ENCODE results near the gene PCDHB13.

DNA sequence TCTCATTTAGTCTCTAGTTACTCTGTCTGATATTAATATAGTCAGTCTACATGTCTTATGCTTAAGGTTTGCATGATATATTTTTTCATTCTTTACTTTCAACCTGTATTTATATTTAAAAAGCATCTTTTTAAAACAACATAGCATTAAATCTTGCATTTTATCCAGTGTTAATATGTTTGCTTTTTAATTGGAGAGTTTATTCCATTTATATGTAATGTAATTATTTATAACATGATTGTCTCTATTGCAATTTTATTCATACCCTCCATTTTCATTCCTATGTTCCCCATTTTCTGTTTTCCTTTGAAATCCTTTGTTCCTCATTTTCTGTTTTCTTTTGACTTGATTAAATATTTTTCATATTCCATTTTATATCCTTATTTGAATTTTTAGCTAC lies 44.7 kb downstream of the PCDHB13 start:
- TF ChIP-seq ZNF624 (tag by site-specific recombination; IDR thresholded peaks at IDR 0.05) (no peak), KLF9 (tag by site-specific recombination; IDR thresholded peaks at IDR 0.05; ENCODE audit: low read depth) (no peak), ZXDB (tag by site-specific recombination; IDR thresholded peaks at IDR 0.05) (no peak)
- TF ChIP-seq, protein P1, sequence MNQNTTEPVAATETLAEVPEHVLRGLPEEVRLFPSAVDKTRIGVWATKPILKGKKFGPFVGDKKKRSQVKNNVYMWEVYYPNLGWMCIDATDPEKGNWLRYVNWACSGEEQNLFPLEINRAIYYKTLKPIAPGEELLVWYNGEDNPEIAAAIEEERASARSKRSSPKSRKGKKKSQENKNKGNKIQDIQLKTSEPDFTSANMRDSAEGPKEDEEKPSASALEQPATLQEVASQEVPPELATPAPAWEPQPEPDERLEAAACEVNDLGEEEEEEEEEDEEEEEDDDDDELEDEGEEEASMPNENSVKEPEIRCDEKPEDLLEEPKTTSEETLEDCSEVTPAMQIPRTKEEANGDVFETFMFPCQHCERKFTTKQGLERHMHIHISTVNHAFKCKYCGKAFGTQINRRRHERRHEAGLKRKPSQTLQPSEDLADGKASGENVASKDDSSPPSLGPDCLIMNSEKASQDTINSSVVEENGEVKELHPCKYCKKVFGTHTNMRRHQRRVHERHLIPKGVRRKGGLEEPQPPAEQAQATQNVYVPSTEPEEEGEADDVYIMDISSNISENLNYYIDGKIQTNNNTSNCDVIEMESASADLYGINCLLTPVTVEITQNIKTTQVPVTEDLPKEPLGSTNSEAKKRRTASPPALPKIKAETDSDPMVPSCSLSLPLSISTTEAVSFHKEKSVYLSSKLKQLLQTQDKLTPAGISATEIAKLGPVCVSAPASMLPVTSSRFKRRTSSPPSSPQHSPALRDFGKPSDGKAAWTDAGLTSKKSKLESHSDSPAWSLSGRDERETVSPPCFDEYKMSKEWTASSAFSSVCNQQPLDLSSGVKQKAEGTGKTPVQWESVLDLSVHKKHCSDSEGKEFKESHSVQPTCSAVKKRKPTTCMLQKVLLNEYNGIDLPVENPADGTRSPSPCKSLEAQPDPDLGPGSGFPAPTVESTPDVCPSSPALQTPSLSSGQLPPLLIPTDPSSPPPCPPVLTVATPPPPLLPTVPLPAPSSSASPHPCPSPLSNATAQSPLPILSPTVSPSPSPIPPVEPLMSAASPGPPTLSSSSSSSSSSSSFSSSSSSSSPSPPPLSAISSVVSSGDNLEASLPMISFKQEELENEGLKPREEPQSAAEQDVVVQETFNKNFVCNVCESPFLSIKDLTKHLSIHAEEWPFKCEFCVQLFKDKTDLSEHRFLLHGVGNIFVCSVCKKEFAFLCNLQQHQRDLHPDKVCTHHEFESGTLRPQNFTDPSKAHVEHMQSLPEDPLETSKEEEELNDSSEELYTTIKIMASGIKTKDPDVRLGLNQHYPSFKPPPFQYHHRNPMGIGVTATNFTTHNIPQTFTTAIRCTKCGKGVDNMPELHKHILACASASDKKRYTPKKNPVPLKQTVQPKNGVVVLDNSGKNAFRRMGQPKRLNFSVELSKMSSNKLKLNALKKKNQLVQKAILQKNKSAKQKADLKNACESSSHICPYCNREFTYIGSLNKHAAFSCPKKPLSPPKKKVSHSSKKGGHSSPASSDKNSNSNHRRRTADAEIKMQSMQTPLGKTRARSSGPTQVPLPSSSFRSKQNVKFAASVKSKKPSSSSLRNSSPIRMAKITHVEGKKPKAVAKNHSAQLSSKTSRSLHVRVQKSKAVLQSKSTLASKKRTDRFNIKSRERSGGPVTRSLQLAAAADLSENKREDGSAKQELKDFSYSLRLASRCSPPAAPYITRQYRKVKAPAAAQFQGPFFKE (tag by site-specific recombination; IDR thresholded peaks at IDR 0.05; ENCODE audit: borderline replicate concordance): no peak
- TF ChIP-seq, protein P2, sequence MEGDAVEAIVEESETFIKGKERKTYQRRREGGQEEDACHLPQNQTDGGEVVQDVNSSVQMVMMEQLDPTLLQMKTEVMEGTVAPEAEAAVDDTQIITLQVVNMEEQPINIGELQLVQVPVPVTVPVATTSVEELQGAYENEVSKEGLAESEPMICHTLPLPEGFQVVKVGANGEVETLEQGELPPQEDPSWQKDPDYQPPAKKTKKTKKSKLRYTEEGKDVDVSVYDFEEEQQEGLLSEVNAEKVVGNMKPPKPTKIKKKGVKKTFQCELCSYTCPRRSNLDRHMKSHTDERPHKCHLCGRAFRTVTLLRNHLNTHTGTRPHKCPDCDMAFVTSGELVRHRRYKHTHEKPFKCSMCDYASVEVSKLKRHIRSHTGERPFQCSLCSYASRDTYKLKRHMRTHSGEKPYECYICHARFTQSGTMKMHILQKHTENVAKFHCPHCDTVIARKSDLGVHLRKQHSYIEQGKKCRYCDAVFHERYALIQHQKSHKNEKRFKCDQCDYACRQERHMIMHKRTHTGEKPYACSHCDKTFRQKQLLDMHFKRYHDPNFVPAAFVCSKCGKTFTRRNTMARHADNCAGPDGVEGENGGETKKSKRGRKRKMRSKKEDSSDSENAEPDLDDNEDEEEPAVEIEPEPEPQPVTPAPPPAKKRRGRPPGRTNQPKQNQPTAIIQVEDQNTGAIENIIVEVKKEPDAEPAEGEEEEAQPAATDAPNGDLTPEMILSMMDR (tag by site-specific recombination; IDR thresholded peaks at IDR 0.05): no peak
- TF ChIP-seq, protein P3, sequence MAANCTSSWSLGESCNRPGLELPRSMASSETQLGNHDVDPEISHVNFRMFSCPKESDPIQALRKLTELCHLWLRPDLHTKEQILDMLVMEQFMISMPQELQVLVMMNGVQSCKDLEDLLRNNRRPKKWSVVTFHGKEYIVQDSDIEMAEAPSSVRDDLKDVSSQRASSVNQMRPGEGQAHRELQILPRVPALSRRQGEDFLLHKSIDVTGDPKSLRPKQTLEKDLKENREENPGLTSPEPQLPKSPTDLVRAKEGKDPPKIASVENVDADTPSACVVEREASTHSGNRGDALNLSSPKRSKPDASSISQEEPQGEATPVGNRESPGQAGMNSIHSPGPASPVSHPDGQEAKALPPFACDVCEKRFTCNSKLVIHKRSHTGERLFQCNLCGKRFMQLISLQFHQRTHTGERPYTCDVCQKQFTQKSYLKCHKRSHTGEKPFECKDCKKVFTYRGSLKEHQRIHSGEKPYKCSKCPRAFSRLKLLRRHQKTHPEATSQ (tag by site-specific recombination; IDR thresholded peaks at IDR 0.05): no peak
- TF ChIP-seq, protein P4, sequence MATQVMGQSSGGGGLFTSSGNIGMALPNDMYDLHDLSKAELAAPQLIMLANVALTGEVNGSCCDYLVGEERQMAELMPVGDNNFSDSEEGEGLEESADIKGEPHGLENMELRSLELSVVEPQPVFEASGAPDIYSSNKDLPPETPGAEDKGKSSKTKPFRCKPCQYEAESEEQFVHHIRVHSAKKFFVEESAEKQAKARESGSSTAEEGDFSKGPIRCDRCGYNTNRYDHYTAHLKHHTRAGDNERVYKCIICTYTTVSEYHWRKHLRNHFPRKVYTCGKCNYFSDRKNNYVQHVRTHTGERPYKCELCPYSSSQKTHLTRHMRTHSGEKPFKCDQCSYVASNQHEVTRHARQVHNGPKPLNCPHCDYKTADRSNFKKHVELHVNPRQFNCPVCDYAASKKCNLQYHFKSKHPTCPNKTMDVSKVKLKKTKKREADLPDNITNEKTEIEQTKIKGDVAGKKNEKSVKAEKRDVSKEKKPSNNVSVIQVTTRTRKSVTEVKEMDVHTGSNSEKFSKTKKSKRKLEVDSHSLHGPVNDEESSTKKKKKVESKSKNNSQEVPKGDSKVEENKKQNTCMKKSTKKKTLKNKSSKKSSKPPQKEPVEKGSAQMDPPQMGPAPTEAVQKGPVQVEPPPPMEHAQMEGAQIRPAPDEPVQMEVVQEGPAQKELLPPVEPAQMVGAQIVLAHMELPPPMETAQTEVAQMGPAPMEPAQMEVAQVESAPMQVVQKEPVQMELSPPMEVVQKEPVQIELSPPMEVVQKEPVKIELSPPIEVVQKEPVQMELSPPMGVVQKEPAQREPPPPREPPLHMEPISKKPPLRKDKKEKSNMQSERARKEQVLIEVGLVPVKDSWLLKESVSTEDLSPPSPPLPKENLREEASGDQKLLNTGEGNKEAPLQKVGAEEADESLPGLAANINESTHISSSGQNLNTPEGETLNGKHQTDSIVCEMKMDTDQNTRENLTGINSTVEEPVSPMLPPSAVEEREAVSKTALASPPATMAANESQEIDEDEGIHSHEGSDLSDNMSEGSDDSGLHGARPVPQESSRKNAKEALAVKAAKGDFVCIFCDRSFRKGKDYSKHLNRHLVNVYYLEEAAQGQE (tag by site-specific recombination; IDR thresholded peaks at IDR 0.05): no peak
